ENCODE results near the gene RAB4A. TPM values are rescaled to one million over a fixed set of nuclear protein-coding genes. Genes with fewer than 3 reads are reported as not detected.
A peak's percentile ranks its signal among the peaks of the same experiment; 100 is the strongest.

The RAB4A gene
- total and polyA plus RNA-seq, 4 donors, result 20.2 to 54.4 (median 26.5) TPM

DNA sequence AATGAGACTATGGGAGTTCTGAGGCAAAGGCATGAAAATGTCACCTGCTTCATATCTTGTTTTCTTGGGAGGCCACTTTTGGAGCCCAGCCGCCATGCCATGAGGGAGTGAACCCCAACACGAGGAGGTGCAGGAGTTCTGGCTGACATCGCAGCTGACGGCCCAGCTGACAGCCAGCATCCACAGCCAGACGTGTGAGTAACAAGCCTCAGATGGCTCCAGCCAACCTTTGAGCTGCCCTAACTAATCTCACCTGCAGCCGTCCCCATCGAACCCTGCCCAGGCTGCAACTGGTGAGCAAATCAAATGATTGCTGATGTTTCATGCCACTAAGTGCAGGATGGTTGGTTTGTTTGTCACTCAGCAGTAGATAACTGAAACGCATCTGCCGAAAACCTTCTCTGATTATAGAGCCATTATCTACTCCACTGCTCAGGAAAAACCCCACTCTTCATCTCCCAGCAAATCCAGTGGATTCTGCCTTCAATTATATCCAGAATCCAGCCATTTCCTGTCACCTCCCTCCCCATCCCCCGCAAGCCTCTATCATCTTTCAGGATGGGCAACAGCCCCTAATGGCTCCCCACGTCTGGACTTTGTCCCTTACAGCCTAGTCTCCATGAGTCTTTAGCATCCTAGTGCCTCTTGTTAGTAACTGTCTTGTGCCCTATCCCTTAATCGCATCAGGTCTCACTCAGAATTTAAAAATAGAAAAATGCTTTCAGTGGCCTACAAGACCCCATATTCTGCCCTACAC, 18.5 kb upstream of the RAB4A start:
- no peak for ATAC-seq (ENCODE audit: insufficient read depth, low FRiP score)
- Histone ChIP-seq H3K27ac (ENCODE audit: low read depth in 1 of 2, low read length in 1 of 2) (no peak overlapping the region), H3K4me3 (no peak overlapping the region), H3K27me3 (ENCODE audit: control insufficient read depth in 3 of 3, insufficient read depth in 3 of 3, low read length in 2 of 3) (no peaks in the 10 kb centered on the region), H3K9me3 (ENCODE audit: control insufficient read depth in 4 of 4, insufficient read depth in 3 of 4, low read length in 3 of 4) (no peaks in the 10 kb centered on the region), H3K9ac (ENCODE audit: insufficient read depth in 1 of 2, low read length in 2 of 2) (no peak overlapping the region), H3K36me3 (ENCODE audit: control insufficient read depth in 4 of 4, insufficient read depth in 4 of 4, low read length in 4 of 4) (no peaks in the 10 kb centered on the region), H3K4me1 (ENCODE audit: control insufficient read depth in 5 of 5, insufficient read depth in 5 of 5, low read length in 5 of 5) (peaks cover 0 to 7% (median 4%) of the 10 kb centered on the region in 5 donors)
- WGBS, 2 donors, result 85 to 87% methylated on average over 12 of the region's 12 CpGs
- DNase-seq, result no peak
- TF ChIP-seq, protein P1, sequence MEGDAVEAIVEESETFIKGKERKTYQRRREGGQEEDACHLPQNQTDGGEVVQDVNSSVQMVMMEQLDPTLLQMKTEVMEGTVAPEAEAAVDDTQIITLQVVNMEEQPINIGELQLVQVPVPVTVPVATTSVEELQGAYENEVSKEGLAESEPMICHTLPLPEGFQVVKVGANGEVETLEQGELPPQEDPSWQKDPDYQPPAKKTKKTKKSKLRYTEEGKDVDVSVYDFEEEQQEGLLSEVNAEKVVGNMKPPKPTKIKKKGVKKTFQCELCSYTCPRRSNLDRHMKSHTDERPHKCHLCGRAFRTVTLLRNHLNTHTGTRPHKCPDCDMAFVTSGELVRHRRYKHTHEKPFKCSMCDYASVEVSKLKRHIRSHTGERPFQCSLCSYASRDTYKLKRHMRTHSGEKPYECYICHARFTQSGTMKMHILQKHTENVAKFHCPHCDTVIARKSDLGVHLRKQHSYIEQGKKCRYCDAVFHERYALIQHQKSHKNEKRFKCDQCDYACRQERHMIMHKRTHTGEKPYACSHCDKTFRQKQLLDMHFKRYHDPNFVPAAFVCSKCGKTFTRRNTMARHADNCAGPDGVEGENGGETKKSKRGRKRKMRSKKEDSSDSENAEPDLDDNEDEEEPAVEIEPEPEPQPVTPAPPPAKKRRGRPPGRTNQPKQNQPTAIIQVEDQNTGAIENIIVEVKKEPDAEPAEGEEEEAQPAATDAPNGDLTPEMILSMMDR (IDR thresholded peaks at IDR 0.05; ENCODE audit: control extremely low read depth, extremely low read depth), result no peak

DNA sequence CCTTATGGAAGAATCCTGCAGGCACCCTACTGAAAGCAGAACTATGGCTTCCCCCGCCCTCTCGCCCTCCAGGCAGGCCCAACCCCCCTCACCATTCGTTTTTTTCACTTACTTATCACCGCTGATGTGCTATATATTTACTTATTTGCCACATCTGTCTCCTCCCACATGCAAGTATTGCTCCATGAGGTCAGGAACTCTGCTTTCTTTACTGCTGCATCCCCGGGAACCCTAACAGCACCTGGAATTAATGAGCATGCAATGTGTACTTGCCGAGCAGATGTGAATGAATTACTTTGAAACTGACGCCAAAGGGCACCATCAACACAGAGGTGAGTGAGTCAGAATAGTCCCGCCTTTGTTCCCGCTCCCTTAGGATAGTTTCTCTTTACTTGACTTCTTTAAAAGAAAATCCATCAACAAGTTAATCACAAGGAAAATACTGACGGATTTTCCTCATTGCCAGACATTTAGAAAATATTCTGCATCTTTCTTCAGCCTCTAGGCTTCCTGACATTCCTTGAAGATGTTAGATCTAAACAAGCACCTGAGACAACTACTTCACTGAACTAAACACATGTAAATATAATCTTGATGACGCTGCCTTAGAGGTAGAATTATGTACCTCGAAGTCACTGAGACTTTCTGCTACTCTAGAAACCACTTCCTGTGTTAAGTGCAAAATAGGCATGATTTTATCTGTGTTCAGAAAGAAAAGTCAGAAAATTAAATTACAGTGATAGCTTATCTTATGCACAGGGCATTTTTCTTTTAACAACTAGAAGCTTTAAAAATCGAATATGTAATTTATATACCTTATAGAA, 17.5 kb upstream of the RAB4A start:
- H3K27me3 ChIP-seq (ENCODE audit: control insufficient read depth in 3 of 3, insufficient read depth in 3 of 3, low read length in 2 of 3), result no peaks in the 10 kb centered on the region
- no peaks in the 10 kb centered on the region for H3K9me3 ChIP-seq (ENCODE audit: control insufficient read depth in 4 of 4, insufficient read depth in 3 of 4, low read length in 3 of 4)
- H3K9ac ChIP-seq (ENCODE audit: insufficient read depth in 1 of 2, low read length in 2 of 2), result no peak overlapping the region
- H3K36me3 ChIP-seq (ENCODE audit: control insufficient read depth in 4 of 4, insufficient read depth in 4 of 4, low read length in 4 of 4), result no peaks in the 10 kb centered on the region
- H3K4me1 ChIP-seq (ENCODE audit: control insufficient read depth in 5 of 5, insufficient read depth in 5 of 5, low read length in 5 of 5), result peaks cover 0 to 8% (median 4%) of the 10 kb centered on the region in 5 donors
- ATAC-seq (ENCODE audit: insufficient read depth, low FRiP score) (no peak), DNase-seq (no peak)
- WGBS, 2 donors, result 32 to 39% methylated on average over 13 of the region's 13 CpGs
- TF ChIP-seq, protein P1 (IDR thresholded peaks at IDR 0.05; ENCODE audit: control extremely low read depth, extremely low read depth), result no peak
- no peak overlapping the region for H3K4me3 ChIP-seq
- H3K27ac ChIP-seq (ENCODE audit: low read depth in 1 of 2, low read length in 1 of 2), result no peak overlapping the region

DNA sequence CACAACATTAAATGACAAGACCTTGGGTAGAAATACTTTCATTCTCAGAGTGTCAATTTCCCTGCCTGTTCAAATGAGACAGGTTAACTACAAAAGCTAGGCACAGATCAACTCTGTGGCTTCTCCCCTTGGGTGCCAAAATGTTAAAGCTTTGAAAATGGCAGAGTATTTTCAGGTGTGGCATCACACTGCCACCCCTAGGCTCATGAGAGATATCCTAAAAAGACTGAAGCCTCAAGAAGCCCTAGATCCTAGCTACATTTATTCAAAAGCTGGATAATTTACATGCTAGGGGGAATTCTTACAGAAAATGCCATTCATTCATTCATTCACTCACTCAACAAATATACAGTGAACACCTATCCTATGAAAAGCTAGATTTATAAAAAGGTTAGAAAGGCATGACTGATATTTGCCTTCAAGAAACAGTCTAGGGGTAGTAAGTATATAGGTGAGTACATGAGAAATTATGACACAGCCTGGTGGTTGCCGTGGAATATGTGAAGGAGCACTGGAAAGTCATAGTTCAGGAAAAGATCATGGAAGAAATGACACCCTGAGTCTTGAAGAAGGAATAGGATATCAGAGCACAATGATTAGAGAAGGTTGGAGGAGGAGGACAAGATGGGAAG, 15.9 kb upstream of the RAB4A start:
- Histone ChIP-seq H3K27ac (ENCODE audit: low read depth in 1 of 2, low read length in 1 of 2) (no peak overlapping the region), H3K9me3 (ENCODE audit: control insufficient read depth in 4 of 4, insufficient read depth in 3 of 4, low read length in 3 of 4) (no peaks in the 10 kb centered on the region), H3K9ac (ENCODE audit: insufficient read depth in 1 of 2, low read length in 2 of 2) (no peak overlapping the region), H3K4me3 (no peak overlapping the region), H3K27me3 (ENCODE audit: control insufficient read depth in 3 of 3, insufficient read depth in 3 of 3, low read length in 2 of 3) (no peaks in the 10 kb centered on the region), H3K36me3 (ENCODE audit: control insufficient read depth in 4 of 4, insufficient read depth in 4 of 4, low read length in 4 of 4) (no peaks in the 10 kb centered on the region), H3K4me1 (ENCODE audit: control insufficient read depth in 5 of 5, insufficient read depth in 5 of 5, low read length in 5 of 5) (peaks cover 0 to 7% (median 3%) of the 10 kb centered on the region in 5 donors)
- peak; percentile 45 to 65 (median 63) for DNase-seq
- 62 to 90% methylated on average over 1 of the region's 1 CpG for WGBS, 2 donors
- TF ChIP-seq, protein P1 (IDR thresholded peaks at IDR 0.05; ENCODE audit: control extremely low read depth, extremely low read depth), result no peak
- ATAC-seq (ENCODE audit: insufficient read depth, low FRiP score), result no peak

All from lung (tissue), 12 donors.